COLO829 (cell line): ENCODE data around the gene ZNF282.
A peak's percentile ranks its signal among the peaks of the same experiment; 100 is the strongest.
"Not testable (repeated sequence)": the region's sequence is repeated elsewhere in the genome, so short reads cannot be mapped to it uniquely, and the experiment has no call there.

ENCODE experiments used
- DNase-seq: peaks from one replicate; pipeline ENCODE4 v3.0.0; 2012; ENCODE audit warnings: low spot score

ZNF282 gene

GRCh38 chr7:149256568-149256967 is 61.2 kb downstream of the ZNF282 start:
- no peak for DNase-seq

- DNase-seq: no peak
These were observed 61.8 kb downstream of the ZNF282 start for GRCh38 chr7:149257146-149257545.

GRCh38 chr7:149261316-149261828 is 66.0 kb downstream of the ZNF282 start:
- DNase-seq: no peak

GRCh38 chr7:149261829-149262617 is 66.7 kb downstream of the ZNF282 start, which contains the start of gene ZNF783:
ZNF783 (plus strand) TSS chr7:149262196; CDS start chr7:149262334, 138 bp downstream.
- DNase-seq: peak; percentile 77

GRCh38 chr7:149266451-149266850 is 71.1 kb downstream of the ZNF282 start:
- no peak for DNase-seq

GRCh38 chr7:149267733-149268132 is 72.4 kb downstream of the ZNF282 start:
- no peak for DNase-seq

GRCh38 chr7:149274424-149274823 is 79.1 kb downstream of the ZNF282 start:
- DNase-seq: not testable (repeated sequence)
